Measurements from ENCODE around the gene ANXA11.

ANXA11 gene

DNA sequence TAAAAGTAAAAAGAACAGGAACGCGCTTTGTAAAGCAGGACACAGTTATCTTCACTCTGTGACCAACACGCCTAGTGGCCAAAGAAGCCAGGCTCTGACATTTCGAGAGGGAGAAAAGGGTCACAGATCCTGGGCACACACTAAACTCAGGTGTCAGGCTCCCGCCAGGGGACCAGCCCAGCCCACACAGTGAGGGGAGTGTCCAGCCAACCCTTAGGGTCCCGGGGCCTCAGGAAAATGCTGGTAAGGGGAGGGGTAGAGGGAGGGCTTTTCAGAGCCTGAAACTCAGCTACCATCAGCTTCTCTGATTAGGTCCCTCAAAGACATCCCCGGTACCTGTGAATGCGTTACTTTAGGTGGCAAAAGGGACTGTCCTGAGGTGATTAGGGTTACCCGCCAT lies 16.6 kb downstream of the ANXA11 start:
- no peak for DNase-seq
- Histone ChIP-seq H3K9me3 (no peaks in the 10 kb centered on the region), H3K4me1 (no peaks in the 10 kb centered on the region), H3K27me3 (no peaks in the 10 kb centered on the region), H3K36me3 (no peaks in the 10 kb centered on the region), H3K4me3 (ENCODE audit: low read depth, low read length) (no peak overlapping the region)
- TF ChIP-seq, protein P1, sequence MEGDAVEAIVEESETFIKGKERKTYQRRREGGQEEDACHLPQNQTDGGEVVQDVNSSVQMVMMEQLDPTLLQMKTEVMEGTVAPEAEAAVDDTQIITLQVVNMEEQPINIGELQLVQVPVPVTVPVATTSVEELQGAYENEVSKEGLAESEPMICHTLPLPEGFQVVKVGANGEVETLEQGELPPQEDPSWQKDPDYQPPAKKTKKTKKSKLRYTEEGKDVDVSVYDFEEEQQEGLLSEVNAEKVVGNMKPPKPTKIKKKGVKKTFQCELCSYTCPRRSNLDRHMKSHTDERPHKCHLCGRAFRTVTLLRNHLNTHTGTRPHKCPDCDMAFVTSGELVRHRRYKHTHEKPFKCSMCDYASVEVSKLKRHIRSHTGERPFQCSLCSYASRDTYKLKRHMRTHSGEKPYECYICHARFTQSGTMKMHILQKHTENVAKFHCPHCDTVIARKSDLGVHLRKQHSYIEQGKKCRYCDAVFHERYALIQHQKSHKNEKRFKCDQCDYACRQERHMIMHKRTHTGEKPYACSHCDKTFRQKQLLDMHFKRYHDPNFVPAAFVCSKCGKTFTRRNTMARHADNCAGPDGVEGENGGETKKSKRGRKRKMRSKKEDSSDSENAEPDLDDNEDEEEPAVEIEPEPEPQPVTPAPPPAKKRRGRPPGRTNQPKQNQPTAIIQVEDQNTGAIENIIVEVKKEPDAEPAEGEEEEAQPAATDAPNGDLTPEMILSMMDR (IDR thresholded peaks at IDR 0.05; ENCODE audit: low read depth, low read length): no peak

DNA sequence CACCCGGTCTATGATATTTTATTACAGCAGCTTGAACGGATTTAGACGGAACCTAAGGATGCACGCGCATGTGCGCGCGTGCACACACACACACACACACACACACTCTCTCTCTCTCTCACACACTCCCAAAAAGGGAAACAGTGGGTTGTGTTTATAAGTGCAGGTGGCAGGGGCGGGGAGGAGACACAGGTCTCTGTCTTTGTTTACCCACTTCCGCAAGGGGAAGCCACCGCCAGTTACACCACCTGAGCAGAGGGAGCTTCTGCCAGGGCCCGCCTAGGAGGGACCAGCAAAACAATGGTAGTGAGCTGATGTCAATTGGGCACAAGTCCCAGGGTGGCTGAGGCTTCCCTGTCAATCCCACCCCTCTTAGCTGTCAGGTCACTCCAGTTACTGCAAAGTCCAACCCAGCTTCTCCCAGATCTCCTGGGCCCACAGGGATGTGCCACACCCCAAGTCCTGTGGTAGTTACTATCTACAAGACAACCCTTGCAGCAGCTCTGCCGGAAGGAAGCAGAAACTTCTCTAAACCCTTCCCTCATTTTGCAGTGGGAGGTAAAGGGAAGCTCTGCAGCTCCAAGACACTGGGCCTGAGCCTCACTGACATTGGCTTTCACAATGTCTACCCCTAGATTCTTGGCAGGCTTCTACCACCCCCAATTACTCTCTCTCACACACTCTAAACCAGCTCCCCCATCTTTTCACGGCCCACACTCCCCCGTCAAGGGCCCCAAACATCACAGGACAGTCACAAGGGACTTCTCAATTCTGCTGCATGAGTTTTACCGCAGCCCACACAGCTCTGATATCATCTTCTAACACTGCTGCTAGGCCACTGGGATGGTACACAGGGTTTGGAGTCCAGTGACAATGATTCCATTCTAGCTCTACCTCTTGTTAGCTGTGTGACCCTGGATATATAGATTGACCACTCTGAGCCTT lies 17.6 kb downstream of the ANXA11 start:
- no peak for DNase-seq
- no peak overlapping the region for H3K4me3 ChIP-seq (ENCODE audit: low read depth, low read length)
- no peaks in the 10 kb centered on the region for H3K27me3 ChIP-seq
- TF ChIP-seq, protein P1 (IDR thresholded peaks at IDR 0.05; ENCODE audit: low read depth, low read length): no peak
- no peaks in the 10 kb centered on the region for H3K36me3 ChIP-seq
- H3K9me3 ChIP-seq: no peaks in the 10 kb centered on the region
- H3K4me1 ChIP-seq: no peaks in the 10 kb centered on the region

DNA sequence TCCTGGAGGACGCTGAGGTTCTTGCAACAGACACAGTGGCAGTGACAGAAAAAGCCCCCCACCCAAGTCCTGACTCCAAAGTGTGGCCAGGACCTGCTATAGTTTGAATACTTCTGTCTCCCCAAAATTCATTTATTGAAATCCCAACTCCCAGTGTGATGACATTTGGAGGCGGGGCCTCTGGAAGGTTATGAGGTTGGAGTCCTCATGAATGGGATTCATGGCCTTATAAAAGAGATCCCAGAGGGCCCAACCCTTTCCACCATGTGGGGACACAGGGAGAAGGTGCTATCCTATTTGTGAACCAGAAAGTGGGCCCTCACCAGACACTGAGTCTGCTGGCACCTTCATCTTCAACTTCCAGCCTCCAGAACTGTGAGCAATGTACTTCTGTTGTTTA lies 18.3 kb downstream of the ANXA11 start:
- no peak overlapping the region for H3K4me3 ChIP-seq (ENCODE audit: low read depth, low read length)
- H3K27me3 ChIP-seq: no peaks in the 10 kb centered on the region
- no peaks in the 10 kb centered on the region for H3K4me1 ChIP-seq
- TF ChIP-seq, protein P1 (IDR thresholded peaks at IDR 0.05; ENCODE audit: low read depth, low read length): no peak
- DNase-seq: no peak
- H3K9me3 ChIP-seq: no peaks in the 10 kb centered on the region
- no peaks in the 10 kb centered on the region for H3K36me3 ChIP-seq

DNA sequence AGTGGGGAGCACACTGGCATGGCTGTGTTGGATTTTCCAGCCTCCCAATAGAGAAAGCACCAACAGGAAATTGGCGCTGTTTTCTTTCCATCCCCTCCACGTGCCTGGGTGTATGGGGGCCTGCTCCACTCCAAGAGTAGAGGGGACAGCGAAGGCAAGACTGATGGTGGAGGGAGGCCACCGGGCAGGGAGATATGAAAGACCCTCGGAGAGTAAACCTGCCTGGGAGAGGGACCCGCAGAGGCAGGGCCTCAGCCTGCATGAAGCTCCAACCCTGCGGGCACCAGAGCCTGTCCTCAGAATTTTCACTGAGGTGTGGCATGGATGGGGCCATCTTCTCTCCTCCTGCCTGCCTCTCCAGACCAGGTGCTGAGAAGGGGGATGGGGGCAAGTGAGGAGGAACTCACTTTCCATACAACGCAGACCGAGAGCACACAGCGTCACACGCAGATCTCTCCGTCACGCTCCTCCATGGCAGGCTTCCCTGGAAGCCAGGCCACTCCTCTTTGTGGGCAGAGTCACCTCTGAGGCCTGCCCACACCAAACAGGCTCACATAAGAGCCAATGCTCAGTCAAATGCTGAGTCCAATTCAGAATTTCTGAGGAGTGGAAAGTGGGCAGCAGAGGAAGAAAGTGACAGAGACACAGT lies 18.8 kb downstream of the ANXA11 start:
- 0 out of 2 replicates have a peak overlapping the region, but pooled peaks have one; percentile 1 for H3K4me3 ChIP-seq (ENCODE audit: low read depth, low read length)
- H3K4me1 ChIP-seq: no peaks in the 10 kb centered on the region
- no peaks in the 10 kb centered on the region for H3K27me3 ChIP-seq
- no peaks in the 10 kb centered on the region for H3K9me3 ChIP-seq
- DNase-seq: peak; percentile 32
- no peaks in the 10 kb centered on the region for H3K36me3 ChIP-seq
- TF ChIP-seq, protein P1 (IDR thresholded peaks at IDR 0.05; ENCODE audit: low read depth, low read length): no peak

DNA sequence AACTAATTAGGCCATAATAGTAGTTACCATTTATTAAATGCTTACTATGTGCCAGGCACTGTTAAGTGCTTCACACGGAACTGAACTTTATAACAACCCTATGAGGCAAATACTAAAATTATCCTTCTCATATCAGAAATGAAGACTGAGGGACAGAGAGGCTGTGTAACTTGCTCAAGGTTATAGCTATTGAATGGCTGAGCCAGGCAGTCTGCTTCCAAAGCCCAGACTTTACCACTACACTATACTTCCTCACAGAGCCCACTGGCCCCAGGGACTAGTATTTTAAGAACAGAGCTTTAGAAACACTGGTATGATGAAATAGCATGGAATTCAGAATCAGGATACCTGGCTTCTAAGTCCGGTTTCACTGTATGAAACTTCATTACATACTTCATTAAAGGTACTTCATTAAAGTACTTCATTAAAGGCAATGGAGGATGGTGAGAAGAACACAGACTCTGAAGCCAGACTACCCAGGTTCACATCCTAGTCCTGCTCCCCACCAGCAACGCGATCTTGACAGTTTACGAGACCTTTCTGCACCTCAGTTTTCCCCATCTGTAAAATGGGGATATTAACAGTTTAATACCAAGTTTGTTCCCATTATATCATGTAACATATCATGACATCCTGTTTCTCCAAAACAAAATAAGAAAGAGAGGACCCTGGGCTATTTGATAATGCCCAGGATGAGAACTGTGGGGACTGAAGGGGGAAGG lies 19.6 kb downstream of the ANXA11 start:
- H3K36me3 ChIP-seq: no peaks in the 10 kb centered on the region
- H3K4me3 ChIP-seq (ENCODE audit: low read depth, low read length): no peak overlapping the region
- no peak for DNase-seq
- no peaks in the 10 kb centered on the region for H3K4me1 ChIP-seq
- H3K9me3 ChIP-seq: no peaks in the 10 kb centered on the region
- no peaks in the 10 kb centered on the region for H3K27me3 ChIP-seq
- TF ChIP-seq, protein P1 (IDR thresholded peaks at IDR 0.05; ENCODE audit: low read depth, low read length): no peak
